ENCODE results near the gene ZNF710.

DNA sequence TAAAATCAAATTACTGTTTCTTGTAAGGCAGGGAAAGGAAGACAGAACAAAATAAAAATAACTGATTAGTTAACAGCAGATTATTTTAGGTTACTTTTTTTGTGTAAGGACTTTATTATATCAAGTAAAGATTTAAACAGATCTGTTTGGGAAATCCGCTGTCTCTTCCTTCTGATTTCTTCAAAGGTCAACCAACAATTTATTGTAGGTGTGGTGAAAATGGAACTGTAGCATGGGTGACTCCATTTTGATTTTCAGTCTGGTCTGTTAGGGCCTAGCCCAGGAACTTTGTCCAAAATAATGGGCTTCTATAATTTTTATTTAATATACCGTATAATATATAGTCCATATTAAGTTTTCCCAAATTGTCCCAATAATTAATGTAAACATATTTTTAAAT, 114.7 kb downstream of the ZNF710 start:
- TF ChIP-seq CTCF (IDR thresholded peaks at IDR 0.05; ENCODE audit: insufficient read depth, low read length) (no peak), POLR2AphosphoS5 (IDR thresholded peaks at IDR 0.05; ENCODE audit: low read depth) (no peak), SPI1 (IDR thresholded peaks at IDR 0.05; ENCODE audit: borderline replicate concordance, low read depth) (no peak), GABPA (IDR thresholded peaks at IDR 0.05; ENCODE audit: low read depth) (no peak)
- TF ChIP-seq, protein P1, sequence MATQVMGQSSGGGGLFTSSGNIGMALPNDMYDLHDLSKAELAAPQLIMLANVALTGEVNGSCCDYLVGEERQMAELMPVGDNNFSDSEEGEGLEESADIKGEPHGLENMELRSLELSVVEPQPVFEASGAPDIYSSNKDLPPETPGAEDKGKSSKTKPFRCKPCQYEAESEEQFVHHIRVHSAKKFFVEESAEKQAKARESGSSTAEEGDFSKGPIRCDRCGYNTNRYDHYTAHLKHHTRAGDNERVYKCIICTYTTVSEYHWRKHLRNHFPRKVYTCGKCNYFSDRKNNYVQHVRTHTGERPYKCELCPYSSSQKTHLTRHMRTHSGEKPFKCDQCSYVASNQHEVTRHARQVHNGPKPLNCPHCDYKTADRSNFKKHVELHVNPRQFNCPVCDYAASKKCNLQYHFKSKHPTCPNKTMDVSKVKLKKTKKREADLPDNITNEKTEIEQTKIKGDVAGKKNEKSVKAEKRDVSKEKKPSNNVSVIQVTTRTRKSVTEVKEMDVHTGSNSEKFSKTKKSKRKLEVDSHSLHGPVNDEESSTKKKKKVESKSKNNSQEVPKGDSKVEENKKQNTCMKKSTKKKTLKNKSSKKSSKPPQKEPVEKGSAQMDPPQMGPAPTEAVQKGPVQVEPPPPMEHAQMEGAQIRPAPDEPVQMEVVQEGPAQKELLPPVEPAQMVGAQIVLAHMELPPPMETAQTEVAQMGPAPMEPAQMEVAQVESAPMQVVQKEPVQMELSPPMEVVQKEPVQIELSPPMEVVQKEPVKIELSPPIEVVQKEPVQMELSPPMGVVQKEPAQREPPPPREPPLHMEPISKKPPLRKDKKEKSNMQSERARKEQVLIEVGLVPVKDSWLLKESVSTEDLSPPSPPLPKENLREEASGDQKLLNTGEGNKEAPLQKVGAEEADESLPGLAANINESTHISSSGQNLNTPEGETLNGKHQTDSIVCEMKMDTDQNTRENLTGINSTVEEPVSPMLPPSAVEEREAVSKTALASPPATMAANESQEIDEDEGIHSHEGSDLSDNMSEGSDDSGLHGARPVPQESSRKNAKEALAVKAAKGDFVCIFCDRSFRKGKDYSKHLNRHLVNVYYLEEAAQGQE (IDR thresholded peaks at IDR 0.05; ENCODE audit: insufficient replicate concordance, low read depth), result no peak

Measured in HL-60 (cell line).